Measurements from ENCODE around the gene GAB3. TPM values are rescaled to one million over a fixed set of nuclear protein-coding genes. Genes with fewer than 3 reads are reported as not detected.
"Not testable (repeated sequence)": the region's sequence is repeated elsewhere in the genome, so short reads cannot be mapped to it uniquely, and the experiment has no call there.

GAB3 gene
- total RNA-seq, 4 donors from 2014 or later, result 2.9 to 5.5 (median 5.1) TPM

DNA sequence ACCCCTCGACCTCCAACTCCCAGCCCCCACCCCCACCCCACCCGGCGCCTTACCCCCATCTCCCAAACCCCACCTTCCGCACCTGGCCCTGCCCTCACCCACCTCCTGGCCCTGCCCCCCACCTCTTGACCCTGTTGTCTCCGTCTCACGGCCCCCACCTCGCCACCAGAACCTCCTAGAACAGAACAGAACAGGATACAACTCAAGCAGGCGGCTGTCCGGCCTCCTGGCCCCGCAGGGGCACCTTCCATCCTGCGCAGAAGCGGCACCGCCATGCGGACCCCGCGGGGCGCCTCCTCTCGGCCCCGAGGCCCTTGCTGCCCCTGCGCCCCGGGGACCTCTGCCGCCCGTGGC, 97.9 kb downstream of the GAB3 start:
- H3K4me1 ChIP-seq, result no peaks in the 10 kb centered on the region
- H3K27me3 ChIP-seq, result no peaks in the 10 kb centered on the region
- H3K36me3 ChIP-seq, result no peaks in the 10 kb centered on the region
- 90 to 100% methylated on average over 1 to 2 of the region's 23 CpGs for WGBS, 2 donors (ENCODE audit: low coverage in 1 of 2)
- ATAC-seq, result no peak
- no peak overlapping the region for H3K4me3 ChIP-seq
- no peak overlapping the region for H3K27ac ChIP-seq
- no peak for TF ChIP-seq POLR2AphosphoS5 (IDR thresholded peaks at IDR 0.05)
- TF ChIP-seq EP300 (IDR thresholded peaks at IDR 0.05), result no peak
- TF ChIP-seq, protein P1, sequence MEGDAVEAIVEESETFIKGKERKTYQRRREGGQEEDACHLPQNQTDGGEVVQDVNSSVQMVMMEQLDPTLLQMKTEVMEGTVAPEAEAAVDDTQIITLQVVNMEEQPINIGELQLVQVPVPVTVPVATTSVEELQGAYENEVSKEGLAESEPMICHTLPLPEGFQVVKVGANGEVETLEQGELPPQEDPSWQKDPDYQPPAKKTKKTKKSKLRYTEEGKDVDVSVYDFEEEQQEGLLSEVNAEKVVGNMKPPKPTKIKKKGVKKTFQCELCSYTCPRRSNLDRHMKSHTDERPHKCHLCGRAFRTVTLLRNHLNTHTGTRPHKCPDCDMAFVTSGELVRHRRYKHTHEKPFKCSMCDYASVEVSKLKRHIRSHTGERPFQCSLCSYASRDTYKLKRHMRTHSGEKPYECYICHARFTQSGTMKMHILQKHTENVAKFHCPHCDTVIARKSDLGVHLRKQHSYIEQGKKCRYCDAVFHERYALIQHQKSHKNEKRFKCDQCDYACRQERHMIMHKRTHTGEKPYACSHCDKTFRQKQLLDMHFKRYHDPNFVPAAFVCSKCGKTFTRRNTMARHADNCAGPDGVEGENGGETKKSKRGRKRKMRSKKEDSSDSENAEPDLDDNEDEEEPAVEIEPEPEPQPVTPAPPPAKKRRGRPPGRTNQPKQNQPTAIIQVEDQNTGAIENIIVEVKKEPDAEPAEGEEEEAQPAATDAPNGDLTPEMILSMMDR (IDR thresholded peaks at IDR 0.05), result no peak
- TF ChIP-seq POLR2A (IDR thresholded peaks at IDR 0.05), result no peak
- H3K9me3 ChIP-seq, result no peaks in the 10 kb centered on the region

DNA sequence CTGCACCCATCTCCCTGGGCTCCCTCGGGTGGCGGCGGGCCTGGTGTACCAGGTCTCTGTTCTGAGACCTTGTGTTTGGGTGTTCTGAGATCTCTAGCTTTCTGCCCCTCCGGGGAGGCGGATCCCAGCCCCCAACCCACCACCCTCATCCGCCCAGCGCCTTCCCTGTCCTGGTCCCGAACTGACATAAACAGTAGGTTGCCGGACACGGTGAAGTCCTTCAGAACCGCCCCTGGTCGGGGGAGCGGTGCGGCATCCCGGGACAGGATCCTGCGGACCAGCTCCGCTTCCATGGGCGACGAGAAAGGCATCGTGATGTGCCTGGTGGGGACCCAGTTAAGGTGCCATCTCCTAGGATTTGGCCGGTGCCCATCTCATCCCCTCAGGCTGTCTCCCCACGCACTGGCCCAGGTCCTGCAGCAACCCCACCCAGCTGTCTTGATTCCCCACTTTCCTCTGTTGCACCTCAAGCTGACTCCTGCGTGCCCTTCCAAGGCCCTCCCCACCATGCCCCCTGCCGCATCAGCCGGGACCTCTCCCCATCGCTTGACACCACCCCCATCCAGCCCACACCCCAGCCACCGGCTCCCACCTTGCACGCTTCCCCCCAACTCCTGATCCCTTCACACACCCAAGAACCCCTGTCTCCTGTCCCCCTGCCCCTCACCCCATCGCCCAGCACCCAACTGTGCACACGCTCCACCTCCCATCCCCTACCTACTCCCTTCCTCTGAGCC, 98.4 kb downstream of the GAB3 start:
- Histone ChIP-seq H3K27ac (no peak overlapping the region), H3K36me3 (no peaks in the 10 kb centered on the region), H3K27me3 (no peaks in the 10 kb centered on the region), H3K4me1 (no peaks in the 10 kb centered on the region), H3K4me3 (no peak overlapping the region), H3K9me3 (no peaks in the 10 kb centered on the region)
- TF ChIP-seq EP300 (IDR thresholded peaks at IDR 0.05) (no peak), POLR2A (IDR thresholded peaks at IDR 0.05) (no peak), POLR2AphosphoS5 (IDR thresholded peaks at IDR 0.05) (no peak)
- TF ChIP-seq, protein P1 (IDR thresholded peaks at IDR 0.05), result no peak
- 91% methylated on average over 9 of the region's 30 CpGs; no CpG with 5 or more reads in 1 of the 2 donors for WGBS, 2 donors (ENCODE audit: low coverage in 1 of 2)
- no peak for ATAC-seq

DNA sequence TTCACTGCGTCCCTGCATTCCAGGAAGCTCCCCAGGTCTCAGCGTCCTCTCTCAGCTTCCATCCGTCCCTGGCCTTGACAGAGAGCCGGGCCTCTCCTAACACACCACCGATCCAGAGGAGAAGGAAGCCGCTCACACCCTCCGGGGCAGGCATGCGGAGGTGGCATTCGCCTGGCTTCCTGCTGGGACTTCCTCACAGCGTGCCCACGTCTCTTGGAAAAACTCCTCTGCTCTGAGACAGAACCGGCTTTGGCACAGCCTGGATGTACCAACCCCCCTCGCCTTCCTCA, 100.7 kb downstream of the GAB3 start:
- TF ChIP-seq, protein P1 (IDR thresholded peaks at IDR 0.05), result no peak
- TF ChIP-seq EP300 (IDR thresholded peaks at IDR 0.05) (no peak), POLR2AphosphoS5 (IDR thresholded peaks at IDR 0.05) (no peak), POLR2A (IDR thresholded peaks at IDR 0.05) (no peak)
- H3K36me3 ChIP-seq, result no peaks in the 10 kb centered on the region
- H3K27me3 ChIP-seq, result no peaks in the 10 kb centered on the region
- WGBS, 2 donors (ENCODE audit: low coverage in 1 of 2), result no CpG with 5 or more reads among the region's 13 CpGs
- H3K4me3 ChIP-seq, result no peak overlapping the region
- no peaks in the 10 kb centered on the region for H3K4me1 ChIP-seq
- H3K27ac ChIP-seq, result no peak overlapping the region
- H3K9me3 ChIP-seq, result no peaks in the 10 kb centered on the region
- ATAC-seq, result no peak

DNA sequence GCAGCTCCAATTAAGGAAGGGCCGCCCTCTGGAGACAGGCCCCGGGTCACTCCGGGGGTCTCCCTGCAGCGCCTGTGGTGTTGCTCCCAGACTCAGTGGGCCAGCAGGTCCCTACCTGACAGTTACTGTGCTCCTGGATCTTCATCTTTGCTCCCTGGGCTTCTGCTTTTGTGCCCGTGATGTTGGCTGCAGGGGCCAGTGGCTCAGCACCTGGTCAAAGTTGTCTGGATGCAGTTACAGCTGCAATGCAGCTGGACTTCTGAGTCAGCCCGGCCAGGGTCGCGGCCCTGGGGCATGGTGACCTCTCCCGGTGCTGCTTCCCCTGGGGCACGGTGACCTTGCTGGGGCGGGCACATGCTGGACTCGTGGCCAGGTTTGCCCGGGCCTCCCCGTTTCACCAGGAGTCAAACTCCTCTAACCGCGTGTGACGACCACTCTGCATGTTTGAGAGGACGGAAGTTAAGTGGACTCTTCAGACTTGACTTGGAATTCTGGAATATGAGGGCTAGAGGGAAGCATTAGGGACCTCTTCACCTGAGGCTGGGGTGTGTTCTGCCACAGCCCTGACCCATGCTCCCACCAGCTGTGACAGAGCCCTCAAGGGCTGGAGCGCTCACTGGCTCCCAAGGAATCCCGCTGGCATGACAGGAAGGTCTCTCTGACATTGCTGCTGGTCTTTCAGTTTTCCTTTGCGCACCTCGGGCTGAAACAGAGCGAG, 101.2 kb downstream of the GAB3 start:
- H3K9me3 ChIP-seq, result no peaks in the 10 kb centered on the region
- ATAC-seq, result no peak
- no peaks in the 10 kb centered on the region for H3K4me1 ChIP-seq
- no peak overlapping the region for H3K4me3 ChIP-seq
- H3K27me3 ChIP-seq, result no peaks in the 10 kb centered on the region
- H3K27ac ChIP-seq, result no peak overlapping the region
- TF ChIP-seq POLR2AphosphoS5 (IDR thresholded peaks at IDR 0.05) (no peak), EP300 (IDR thresholded peaks at IDR 0.05) (no peak), POLR2A (IDR thresholded peaks at IDR 0.05) (no peak)
- TF ChIP-seq, protein P1 (IDR thresholded peaks at IDR 0.05), result no peak
- WGBS, 2 donors (ENCODE audit: low coverage in 1 of 2), result no CpG with 5 or more reads among the region's 23 CpGs
- no peaks in the 10 kb centered on the region for H3K36me3 ChIP-seq

DNA sequence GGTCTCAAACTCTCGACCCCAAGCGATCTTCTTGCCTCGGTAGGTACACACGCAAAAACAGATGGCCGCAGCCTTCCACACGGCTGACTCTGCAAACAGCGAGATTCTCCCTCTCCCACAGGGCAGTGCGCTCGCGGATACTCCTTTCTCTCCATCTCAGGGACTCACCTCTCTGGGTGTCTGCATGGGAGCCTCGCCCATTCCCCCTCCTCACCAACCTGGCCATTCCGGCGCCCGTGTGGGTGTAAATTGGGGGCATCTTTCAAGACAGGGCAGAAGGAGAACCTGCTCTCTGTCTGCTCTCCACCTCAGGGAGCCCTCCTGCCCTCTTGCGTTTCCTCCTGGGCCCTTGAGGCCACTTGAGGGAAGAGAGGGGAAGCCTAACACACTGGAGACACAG, 101.9 kb downstream of the GAB3 start:
- no peaks in the 10 kb centered on the region for H3K9me3 ChIP-seq
- H3K36me3 ChIP-seq, result no peaks in the 10 kb centered on the region
- H3K27ac ChIP-seq, result no peak overlapping the region
- TF ChIP-seq, protein P1 (IDR thresholded peaks at IDR 0.05), result no peak
- no peak for TF ChIP-seq EP300 (IDR thresholded peaks at IDR 0.05)
- no peak for TF ChIP-seq POLR2A (IDR thresholded peaks at IDR 0.05)
- no peak for TF ChIP-seq POLR2AphosphoS5 (IDR thresholded peaks at IDR 0.05)
- no peaks in the 10 kb centered on the region for H3K27me3 ChIP-seq
- no peak for ATAC-seq
- WGBS, 2 donors (ENCODE audit: low coverage in 1 of 2), result 92% methylated on average over 4 of the region's 15 CpGs; no CpG with 5 or more reads in 1 of the 2 donors
- no peak overlapping the region for H3K4me3 ChIP-seq
- no peaks in the 10 kb centered on the region for H3K4me1 ChIP-seq

DNA sequence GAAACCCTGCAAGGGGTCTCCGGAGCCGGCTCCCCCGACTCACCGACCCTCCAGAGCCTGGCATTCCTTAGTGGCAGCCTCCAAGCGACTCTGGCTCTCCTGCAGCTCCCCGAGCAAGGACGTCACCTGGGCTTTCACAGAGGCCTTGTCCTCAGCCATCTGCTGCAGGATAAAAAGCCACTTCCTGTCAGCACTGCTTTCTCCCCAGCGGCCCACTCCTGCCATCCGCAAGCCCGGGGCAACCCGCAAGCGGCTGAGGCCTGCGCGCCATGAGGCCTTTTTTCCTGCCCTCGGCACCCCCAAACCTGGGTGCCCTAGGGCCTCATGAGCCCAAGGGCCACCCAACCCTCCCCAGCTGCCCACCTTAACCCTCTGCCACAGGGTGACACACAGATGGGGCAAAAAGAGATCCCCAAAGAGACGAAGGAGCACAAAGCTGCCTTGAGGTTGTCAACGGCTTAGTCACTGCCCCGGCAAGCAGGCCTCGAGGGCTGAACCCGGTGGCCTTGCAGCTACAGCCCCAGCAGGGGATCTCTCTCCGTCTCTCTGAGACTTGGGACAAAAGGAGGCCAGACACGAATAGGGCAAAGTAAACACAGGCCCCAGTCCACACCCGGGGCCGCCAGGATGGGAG, 105.0 kb downstream of the GAB3 start:
- H3K36me3 ChIP-seq, H3K4me1 ChIP-seq, ATAC-seq, H3K9me3 ChIP-seq, H3K4me3 ChIP-seq, H3K27me3 ChIP-seq, H3K27ac ChIP-seq: not testable (repeated sequence)
- no CpG with 5 or more reads among the region's 24 CpGs for WGBS, 2 donors (ENCODE audit: low coverage in 1 of 2)

DNA sequence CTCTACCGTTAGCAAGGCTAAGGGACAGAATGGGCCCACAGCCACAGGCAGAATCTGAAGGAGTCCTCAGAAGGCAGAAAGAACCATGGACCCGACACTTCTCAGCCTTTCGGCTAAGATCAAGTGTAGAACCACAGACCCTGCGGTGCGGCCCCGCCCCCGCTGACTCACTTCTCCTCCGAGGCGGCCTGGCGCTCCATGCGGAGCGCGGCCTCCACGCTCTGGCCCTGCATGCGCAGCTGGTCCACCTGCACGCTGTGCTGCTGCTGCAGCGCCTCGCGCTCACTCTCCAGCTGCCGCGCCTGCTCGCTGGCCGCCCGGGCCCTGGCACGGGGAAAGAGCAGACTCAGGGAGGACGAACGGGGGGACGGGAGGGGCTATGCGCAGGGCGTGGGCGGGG, 107.2 kb downstream of the GAB3 start:
- no CpG with 5 or more reads among the region's 31 CpGs for WGBS, 2 donors (ENCODE audit: low coverage in 1 of 2)
- not testable (repeated sequence) for ATAC-seq

More for the DNA sequence above, 107.2 kb downstream of the GAB3 start:
- not testable (repeated sequence) for H3K9me3 ChIP-seq, H3K36me3 ChIP-seq, H3K4me1 ChIP-seq, H3K27ac ChIP-seq, H3K4me3 ChIP-seq, H3K27me3 ChIP-seq

All from gastroesophageal sphincter (tissue), 4 donors.